Hindlimb muscle (tissue), 1 donor: ENCODE data around the gene GK. TPM values are rescaled to one million over a fixed set of nuclear protein-coding genes. Genes with fewer than 3 reads are reported as not detected.
"Not testable (repeated sequence)": the region's sequence is repeated elsewhere in the genome, so short reads cannot be mapped to it uniquely, and the experiment has no call there.

Experiments used
- DNase-seq: peaks from one replicate; pipeline ENCODE4 v3.0.0-alpha.2; 2013
- polyA plus RNA-seq: library from polyadenylated mRNA; unstranded; fragments of 120-200 nt; gene quantifications from one replicate; pipeline ENCODE4 v1.2.1, GENCODE V29; 2013; ENCODE audit not compliant: insufficient read length

The GK gene
- polyA plus RNA-seq, 1 donor: 2.7 TPM

GRCh38 chrX:30712214-30712613 lies 59.0 kb downstream of the GK start:
- DNase-seq: no peak

GRCh38 chrX:30713061-30713525 lies 59.9 kb downstream of the GK start:
- DNase-seq: peak; percentile 6

GRCh38 chrX:30714138-30714537 lies 60.9 kb downstream of the GK start:
- no peak for DNase-seq

GRCh38 chrX:30715976-30716375 lies 62.8 kb downstream of the GK start:
- DNase-seq: no peak

GRCh38 chrX:30733852-30734660 lies 80.8 kb downstream of the GK start:
- DNase-seq: no peak

GRCh38 chrX:30734782-30735181 lies 81.6 kb downstream of the GK start:
- no peak for DNase-seq

GRCh38 chrX:30735839-30736238 lies 82.6 kb downstream of the GK start:
- peak; percentile 43 for DNase-seq

- no peak for DNase-seq
These were observed 88.3 kb downstream of the GK start for GRCh38 chrX:30741545-30741944.

GRCh38 chrX:30748342-30748960 lies 95.2 kb downstream of the GK start:
- DNase-seq: no peak

GRCh38 chrX:30751497-30751896 lies 98.3 kb downstream of the GK start:
- DNase-seq: no peak

- no peak for DNase-seq
These were observed 109.5 kb downstream of the GK start for GRCh38 chrX:30762755-30763154.

- not testable (repeated sequence) for DNase-seq
These were observed 120.5 kb downstream of the GK start for GRCh38 chrX:30773764-30774163.

- no peak for DNase-seq
These were observed 124.4 kb downstream of the GK start for GRCh38 chrX:30777575-30777974.

GRCh38 chrX:30779453-30780030 lies 126.3 kb downstream of the GK start:
- no peak for DNase-seq

Other genes starting within 250 kb of the GK start
- 0.90 TPM for gene TASL, start 75.7 kb upstream of the GK start, polyA plus RNA-seq
- 12.9 TPM for gene TAB3, start 235.8 kb downstream of the GK start, polyA plus RNA-seq